IMR-90 (cell line): ENCODE results near the gene PSKH1.

Source experiments
- MAZ ChIP-seq: IDR thresholded peaks from 2 replicates; pipeline ENCODE4 v1.6.1; 2012; ENCODE audit warnings: low read depth, mild to moderate bottlenecking, low read length, improper control_type of control experiment, moderate library complexity, borderline replicate concordance
- POLR2A ChIP-seq: IDR thresholded peaks from 2 replicates; pipeline ENCODE4 v1.6.1; 2012; ENCODE audit warnings: mild to moderate bottlenecking, low read depth, low read length
- RFX5 ChIP-seq: IDR thresholded peaks from 2 replicates; pipeline ENCODE4 v1.8.0; 2012; ENCODE audit warnings: low read depth, mild to moderate bottlenecking, low read length, moderate library complexity
- TF ChIP-seq, protein P1 (sequence below): conservative IDR thresholded peaks from 2 replicates; pipeline ENCODE4 v1.5.1; 2012; ENCODE audit warnings: mild to moderate bottlenecking, low read depth, low read length, improper control_type of control experiment

- TF ChIP-seq, protein P1, sequence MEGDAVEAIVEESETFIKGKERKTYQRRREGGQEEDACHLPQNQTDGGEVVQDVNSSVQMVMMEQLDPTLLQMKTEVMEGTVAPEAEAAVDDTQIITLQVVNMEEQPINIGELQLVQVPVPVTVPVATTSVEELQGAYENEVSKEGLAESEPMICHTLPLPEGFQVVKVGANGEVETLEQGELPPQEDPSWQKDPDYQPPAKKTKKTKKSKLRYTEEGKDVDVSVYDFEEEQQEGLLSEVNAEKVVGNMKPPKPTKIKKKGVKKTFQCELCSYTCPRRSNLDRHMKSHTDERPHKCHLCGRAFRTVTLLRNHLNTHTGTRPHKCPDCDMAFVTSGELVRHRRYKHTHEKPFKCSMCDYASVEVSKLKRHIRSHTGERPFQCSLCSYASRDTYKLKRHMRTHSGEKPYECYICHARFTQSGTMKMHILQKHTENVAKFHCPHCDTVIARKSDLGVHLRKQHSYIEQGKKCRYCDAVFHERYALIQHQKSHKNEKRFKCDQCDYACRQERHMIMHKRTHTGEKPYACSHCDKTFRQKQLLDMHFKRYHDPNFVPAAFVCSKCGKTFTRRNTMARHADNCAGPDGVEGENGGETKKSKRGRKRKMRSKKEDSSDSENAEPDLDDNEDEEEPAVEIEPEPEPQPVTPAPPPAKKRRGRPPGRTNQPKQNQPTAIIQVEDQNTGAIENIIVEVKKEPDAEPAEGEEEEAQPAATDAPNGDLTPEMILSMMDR: no peak
- TF ChIP-seq MAZ (no peak), RFX5 (no peak), POLR2A (no peak)
Observed at GRCh38 chr16:67893743-67894399, 817 bp downstream of the PSKH1 start.
